Measurements from ENCODE around the gene PRX.
A peak's percentile ranks its signal among the peaks of the same experiment; 100 is the strongest.
"Not testable (repeated sequence)": the region's sequence is repeated elsewhere in the genome, so short reads cannot be mapped to it uniquely, and the experiment has no call there.

The PRX gene

GRCh38 chr19:40432760-40433159 lies 19.6 kb upstream of the PRX start:
- not testable (repeated sequence) for DNase-seq

- no peak for DNase-seq
Measured at GRCh38 chr19:40431698-40432097, 18.5 kb upstream of the PRX start.

DNA sequence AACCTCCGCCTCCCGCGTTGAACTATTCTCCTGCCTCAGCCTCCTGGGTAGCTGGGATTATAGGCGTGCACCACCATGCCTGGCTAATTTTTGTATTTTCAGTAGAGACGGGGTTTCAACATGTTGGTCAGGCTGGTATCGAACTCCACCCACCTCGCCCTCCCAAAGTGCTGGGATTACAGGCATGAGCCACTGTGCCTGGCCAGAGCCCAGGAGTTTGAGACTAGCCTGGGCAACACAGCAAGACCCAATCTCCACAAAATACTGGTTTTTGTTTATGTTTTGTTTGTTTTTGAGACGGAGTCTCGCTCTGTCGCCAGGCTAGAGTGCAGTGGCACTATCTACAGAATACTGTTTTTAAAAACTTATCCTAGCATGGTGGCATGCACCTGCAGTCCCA lies 17.1 kb upstream of the PRX start:
- not testable (repeated sequence) for DNase-seq

DNA sequence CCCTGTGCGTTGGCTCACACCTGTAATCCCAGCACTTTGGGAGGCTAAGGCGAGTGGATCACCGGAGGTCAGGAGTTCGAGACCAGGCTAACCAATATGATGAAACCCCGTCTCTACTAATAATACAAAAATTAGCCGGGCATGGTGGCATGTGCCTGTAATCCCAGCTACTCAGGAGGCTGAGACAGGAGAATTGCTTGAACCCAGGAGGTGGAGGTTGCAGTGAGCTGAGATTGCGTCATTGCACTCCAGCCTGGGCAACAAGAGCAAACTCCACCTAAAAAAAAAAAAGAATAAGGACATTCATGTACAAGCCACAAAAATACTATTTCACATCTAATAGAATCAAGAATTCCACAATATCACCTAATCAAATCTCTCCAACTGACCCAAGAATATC lies 15.0 kb upstream of the PRX start:
- DNase-seq = not testable (repeated sequence)

GRCh38 chr19:40425450-40426287 lies 12.5 kb upstream of the PRX start, which contains the start of gene SERTAD1:
Gene SERTAD1, minus strand, starts transcription at chr19:40425992. Its CDS starts 2,446 bp downstream, at chr19:40423546.
- DNase-seq = peak; percentile 98

DNA sequence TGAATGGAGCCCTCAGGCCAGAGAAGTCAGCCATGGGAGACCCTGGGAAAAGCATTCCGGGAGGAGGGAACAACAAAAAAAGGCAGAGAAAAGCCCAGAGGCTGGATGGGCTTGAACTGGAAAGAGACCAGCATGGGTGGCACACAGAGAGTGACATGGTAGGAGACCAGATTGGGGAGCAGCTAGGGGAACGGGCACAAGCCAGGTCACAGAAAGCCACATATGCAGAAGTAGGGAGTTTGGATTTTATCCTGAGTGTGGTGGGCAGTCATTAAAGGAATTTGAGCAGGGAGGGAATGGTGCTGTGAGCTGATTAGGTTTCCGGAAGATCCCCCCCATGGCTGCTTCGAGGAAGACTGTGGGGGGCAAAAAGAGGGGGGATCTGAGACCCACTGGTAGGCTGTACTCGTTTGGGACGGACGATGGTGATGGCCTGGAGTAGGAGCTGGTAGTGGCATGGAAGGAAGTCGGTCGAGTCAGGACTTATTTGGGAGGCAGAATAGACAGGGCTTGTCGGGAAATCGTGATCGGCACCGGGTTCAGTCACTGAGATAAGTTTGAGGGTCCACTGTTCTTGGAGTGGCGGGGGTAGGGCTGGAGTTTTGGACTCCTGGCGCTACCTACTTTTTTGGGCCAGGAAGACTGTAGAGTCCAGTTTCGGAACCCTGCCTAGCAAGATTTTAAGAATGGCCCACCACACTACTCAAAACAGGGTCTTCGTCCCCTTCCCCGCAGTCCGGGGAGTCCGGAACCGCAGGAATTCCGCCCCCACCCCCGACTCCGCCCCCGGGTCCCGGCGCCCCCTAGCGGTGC lies 11.7 kb upstream of the PRX start:
- DNase-seq = no peak

DNA sequence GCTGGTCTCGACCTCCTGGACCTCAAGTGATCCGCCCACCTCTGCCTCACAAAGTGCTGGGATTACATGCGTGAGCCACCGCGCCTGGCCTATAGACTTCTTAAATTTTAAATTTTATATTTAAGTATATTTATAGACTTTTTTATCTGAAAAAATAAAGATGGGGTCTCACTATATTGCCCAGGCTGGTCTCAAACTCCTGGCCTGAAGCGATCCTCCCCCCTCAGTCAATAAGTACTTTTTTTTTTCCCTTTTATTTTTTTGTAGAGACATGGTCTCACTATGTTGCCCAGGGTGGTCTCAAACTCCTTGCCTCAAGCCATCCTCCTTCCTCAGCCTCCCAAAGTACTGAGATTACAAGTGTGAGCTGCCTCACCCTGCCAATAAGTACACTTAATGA lies 10.8 kb upstream of the PRX start:
- DNase-seq = no peak

DNA sequence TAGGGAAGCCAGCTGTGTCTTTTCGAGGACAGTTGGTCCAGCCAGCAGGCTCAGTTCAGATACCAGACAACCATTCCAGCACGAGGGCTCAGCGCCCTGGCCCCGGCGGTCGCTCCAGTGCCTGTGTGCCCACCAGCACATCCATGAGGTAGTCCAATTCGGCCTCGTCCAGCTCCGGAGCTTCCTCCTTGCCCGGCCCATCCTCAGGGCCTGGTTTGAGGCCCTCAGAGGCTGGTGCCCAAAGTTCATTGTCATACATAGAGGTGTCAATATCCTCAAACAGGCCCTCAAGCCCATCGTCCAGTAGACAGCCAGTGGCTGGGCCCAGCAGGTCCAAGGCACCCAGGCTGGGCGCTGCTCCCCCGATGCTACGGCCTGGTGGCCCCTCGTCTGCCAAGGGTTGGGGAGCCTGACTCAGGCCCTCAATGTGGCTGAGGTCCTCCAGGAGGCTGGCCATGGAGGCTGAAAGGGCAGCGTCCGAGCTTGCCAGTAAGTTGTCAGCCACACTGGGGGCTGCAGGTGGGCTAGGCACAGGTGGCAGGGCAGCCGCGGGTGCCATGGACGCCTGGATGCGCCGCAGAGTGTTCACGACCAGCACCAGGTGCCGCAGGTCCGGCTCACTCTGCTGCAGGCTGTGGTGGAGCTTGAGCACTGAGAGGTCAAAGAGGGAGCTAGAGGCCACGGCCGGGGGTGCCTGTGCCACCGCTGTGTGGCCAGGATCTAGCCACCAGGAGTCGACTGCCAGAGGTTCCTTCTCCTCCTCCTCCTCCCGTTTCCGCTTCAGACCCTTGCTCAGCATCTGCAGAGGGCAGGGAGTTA lies 9.8 kb upstream of the PRX start:
- no peak for DNase-seq

- no peak for DNase-seq
Measured at GRCh38 chr19:40421993-40422747, 9.0 kb upstream of the PRX start.

GRCh38 chr19:40420766-40421765 lies 7.9 kb upstream of the PRX start:
- DNase-seq = peak; percentile 71

GRCh38 chr19:40420451-40420765 lies 7.2 kb upstream of the PRX start:
- DNase-seq = no peak

GRCh38 chr19:40419780-40420179 lies 6.6 kb upstream of the PRX start:
- DNase-seq = no peak

DNA sequence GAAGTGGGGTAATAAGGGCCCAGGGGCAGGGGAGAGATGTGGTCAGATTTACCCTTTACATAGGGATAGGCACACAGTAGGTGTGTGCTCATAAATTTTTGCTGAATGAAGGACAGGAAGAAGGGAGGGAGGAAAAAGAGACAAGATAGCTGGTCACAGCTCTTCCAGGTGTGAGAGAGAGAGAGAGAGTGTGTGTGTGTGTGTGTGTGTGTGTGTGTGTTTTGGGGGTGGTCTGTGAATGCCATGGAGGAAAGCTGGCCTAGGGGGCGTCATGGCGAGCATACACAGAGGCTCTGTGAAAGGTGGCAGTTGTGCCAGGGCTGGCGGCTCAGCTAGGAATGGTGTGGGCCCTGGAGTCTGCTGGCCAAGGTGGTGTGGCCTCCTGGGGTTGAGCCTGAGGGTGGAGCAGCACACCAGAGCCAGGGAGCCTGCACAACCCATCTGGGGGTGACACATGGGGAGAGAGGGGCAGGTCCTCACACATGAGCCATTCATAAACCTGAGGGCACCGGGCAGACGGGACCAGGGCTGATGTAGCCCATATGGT lies 6.0 kb upstream of the PRX start:
- no peak for DNase-seq

DNA sequence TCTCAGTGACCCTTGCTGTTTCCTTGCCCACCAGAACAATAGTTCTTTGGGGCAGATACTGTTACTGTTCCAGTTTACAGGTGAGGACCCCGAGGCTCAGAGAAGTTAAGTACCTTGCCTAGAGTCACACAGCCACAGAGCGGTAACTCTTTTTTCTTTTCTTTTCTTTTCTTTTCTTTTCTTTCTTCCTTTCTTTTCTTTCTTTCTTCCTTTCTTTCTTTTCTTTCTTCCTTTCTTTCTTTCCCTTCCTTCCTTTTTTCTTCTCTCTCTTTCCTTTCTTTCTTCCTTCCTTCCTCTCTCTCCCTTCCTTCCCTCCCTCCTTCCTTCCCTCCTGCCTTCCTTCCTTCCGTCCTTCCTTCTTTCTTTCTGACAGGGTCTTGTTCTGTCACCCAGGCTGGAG lies 4.9 kb upstream of the PRX start:
- no peak for DNase-seq

- no peak for DNase-seq
Measured at GRCh38 chr19:40417643-40417981, 4.4 kb upstream of the PRX start.

GRCh38 chr19:40416918-40417642 lies 3.9 kb upstream of the PRX start:
- DNase-seq = no peak

GRCh38 chr19:40415768-40416167 lies 2.6 kb upstream of the PRX start:
- no peak for DNase-seq

DNA sequence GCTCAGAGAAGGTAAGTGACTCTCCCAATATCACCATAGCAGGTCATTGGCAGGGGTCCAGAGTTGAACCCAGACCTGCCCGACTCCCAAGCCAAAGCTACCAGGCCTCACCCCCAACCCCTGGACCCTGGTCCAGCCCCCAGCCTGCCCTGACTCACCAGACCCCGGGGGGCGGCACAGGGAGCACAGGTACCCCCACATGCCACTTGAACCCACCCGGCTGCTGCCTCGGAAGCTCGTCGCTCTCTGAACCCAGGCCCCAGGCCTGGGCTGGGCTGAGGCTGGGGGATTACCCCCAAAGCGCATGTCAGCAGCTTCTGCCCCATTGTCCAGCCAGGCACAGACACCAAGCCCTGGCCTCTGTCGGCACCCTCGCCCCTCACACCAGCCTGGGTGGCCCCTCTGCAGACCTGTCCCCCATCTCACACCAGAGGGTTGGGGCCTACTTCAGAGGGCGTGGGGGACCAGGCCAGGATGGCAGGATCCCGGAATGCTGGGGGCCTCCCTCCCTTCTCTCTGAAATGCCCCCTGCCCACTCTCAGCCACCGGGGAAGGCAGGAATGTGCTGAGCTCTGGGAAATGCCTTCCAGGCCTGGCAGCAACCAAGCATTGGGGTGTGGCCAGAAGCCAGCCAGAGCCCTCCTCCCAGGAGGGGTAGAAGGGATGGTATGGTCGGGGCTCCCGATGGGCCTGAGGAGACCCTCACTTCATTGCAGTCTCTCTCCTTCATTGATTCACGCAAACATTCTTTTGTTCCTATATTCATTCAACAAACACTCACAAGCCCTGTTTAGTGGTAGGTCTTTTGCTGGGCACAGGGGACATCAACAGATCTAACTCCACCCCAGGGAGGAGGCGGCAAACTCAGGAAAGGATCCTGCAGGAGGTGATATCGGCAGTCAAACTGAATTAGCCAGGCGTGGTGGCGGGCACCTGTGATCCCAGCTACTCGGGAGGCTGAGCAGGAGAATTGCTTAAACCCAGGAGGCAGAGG lies 1.7 kb upstream of the PRX start:
- DNase-seq = no peak

DNA sequence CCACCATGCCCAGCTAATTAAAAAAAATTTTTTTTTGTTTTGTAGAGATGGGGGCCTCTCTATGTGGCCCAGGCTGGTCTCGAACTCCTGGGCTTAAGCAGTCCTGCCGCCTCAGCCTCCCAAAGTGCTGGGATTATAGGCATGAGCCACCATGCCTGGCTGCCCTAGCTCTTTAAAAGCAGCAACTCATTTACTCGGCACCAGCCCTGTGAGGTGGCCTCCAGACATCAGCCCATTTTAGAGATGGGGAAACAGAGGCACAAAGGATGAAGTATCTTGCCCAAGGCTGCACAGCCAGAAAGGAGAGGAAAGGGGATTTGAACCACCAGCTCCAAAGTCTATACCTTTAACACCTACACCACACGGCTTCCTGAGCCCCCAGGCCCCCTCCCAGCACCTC lies 312 bp downstream of the PRX start:
- no peak for DNase-seq

All from NCI-H1105 (cell line).